OCI-LY1 (cell line): ENCODE measurements around the gene SLC2A9.

Experiments
- H2AFZ ChIP-seq: fragments of 200-600 bp; sonication (generic), shearing (Covaris generic); 2 replicates; pipeline ENCODE4 v1.6.0; 2014; ENCODE audit warnings: antibody characterized with exemption, mild to moderate bottlenecking, low read length
- H3F3A ChIP-seq: fragments of 200-600 bp; sonication (generic), shearing (Covaris generic); 2 replicates; pipeline ENCODE4 v1.6.0; 2014; ENCODE audit warnings: mild to moderate bottlenecking, antibody characterized with exemption, low read length, moderate library complexity; ENCODE audit not compliant: insufficient read depth
- H3K27ac ChIP-seq: fragments of 200-600 bp; sonication (generic); 2 replicates; pipeline ENCODE4 v1.5.1; 2014; ENCODE audit warnings: low read length, mixed run types, mild to moderate bottlenecking, low read depth; ENCODE audit not compliant: poor library complexity, severe bottlenecking
- H3K27me3 ChIP-seq: fragments of 200-600 bp; sonication (generic); 2 replicates; pipeline ENCODE4 v1.6.0; 2014; ENCODE audit warnings: antibody characterized with exemption, mild to moderate bottlenecking, low read length, moderate library complexity; ENCODE audit not compliant: insufficient read depth
- H3K36me3 ChIP-seq: fragments of 200-600 bp; sonication (generic); 2 replicates; pipeline ENCODE4 v1.6.1; 2014; ENCODE audit warnings: mild to moderate bottlenecking, antibody characterized with exemption, low read length, moderate library complexity, mixed read lengths; ENCODE audit not compliant: insufficient read depth
- H3K4me1 ChIP-seq: fragments of 200-600 bp; sonication (generic); 2 replicates; pipeline ENCODE4 v1.5.1; 2014; ENCODE audit warnings: mild to moderate bottlenecking, low read length, moderate library complexity; ENCODE audit not compliant: insufficient read depth, severe bottlenecking
- H3K4me2 ChIP-seq: fragments of 200-600 bp; sonication (generic), shearing (Covaris generic); 2 replicates; pipeline ENCODE4 v1.6.1; 2014; ENCODE audit warnings: low read length
- H3K4me3 ChIP-seq: fragments of 200-600 bp; sonication (generic); 2 replicates; pipeline ENCODE4 v1.5.1; 2014; ENCODE audit warnings: low read length, low read depth, mild to moderate bottlenecking, mixed read lengths; ENCODE audit not compliant: poor library complexity, severe bottlenecking
- H3K79me2 ChIP-seq: fragments of 200-600 bp; shearing (Covaris generic); 2 replicates; pipeline ENCODE4 v1.6.1; 2016; ENCODE audit warnings: mixed run types, low read length, mixed read lengths; ENCODE audit not compliant: insufficient read depth
- H3K9ac ChIP-seq: fragments of 200-600 bp; sonication (generic), shearing (Covaris generic); 2 replicates; pipeline ENCODE4 v1.6.1; 2014; ENCODE audit warnings: mild to moderate bottlenecking, low read length, mixed read lengths
- H3K9me2 ChIP-seq: fragments of 200-600 bp; sonication (generic), shearing (Covaris generic); 2 replicates; pipeline ENCODE4 v1.6.1; 2014; ENCODE audit warnings: low read depth, mild to moderate bottlenecking, low read length, mixed read lengths
- H3K9me3 ChIP-seq: fragments of 200-600 bp; shearing (Covaris generic); 2 replicates; pipeline ENCODE4 v1.6.1; 2014; ENCODE audit warnings: low read length, mixed read lengths
- H4K20me1 ChIP-seq: fragments of 200-600 bp; sonication (generic), shearing (Covaris generic); 2 replicates; pipeline ENCODE4 v1.6.0; 2016; ENCODE audit warnings: mild to moderate bottlenecking, low read length; ENCODE audit not compliant: insufficient read depth
- EZH2 ChIP-seq: fragments of 200-600 bp; sonication (generic), shearing (Covaris generic); IDR thresholded peaks from 2 replicates; pipeline ENCODE4 v1.8.0; 2017; ENCODE audit warnings: borderline replicate concordance, mixed run types, mild to moderate bottlenecking, antibody characterized with exemption, low read length, moderate library complexity, mixed read lengths
- TF ChIP-seq, protein P1 (sequence below): fragments of 200-600 bp; sonication (generic), shearing (Covaris generic); IDR thresholded peaks from 2 replicates; pipeline ENCODE4 v1.5.1; 2017; ENCODE audit warnings: mild to moderate bottlenecking, antibody characterized with exemption, low read length, moderate library complexity, mixed read lengths

The SLC2A9 gene

DNA sequence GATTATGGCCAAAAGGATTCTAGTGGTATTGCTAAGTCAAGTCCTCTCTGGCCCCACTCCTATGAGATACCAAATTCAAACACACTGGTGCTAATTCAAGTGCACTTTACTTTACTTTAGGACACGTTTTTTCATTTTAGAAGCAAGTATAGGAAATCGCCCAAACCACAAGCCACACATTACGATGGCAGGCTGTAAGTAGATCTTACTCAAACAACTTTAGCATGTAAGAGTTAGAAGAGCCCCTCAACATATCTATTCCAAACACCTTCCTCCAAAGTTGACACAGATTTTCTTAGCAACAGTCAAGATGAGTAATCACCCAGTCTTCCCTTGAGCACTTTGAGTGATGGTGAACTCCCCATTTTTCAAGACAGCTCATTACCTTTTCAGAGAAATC, 196.2 kb downstream of the SLC2A9 start:
- TF ChIP-seq, protein P1, sequence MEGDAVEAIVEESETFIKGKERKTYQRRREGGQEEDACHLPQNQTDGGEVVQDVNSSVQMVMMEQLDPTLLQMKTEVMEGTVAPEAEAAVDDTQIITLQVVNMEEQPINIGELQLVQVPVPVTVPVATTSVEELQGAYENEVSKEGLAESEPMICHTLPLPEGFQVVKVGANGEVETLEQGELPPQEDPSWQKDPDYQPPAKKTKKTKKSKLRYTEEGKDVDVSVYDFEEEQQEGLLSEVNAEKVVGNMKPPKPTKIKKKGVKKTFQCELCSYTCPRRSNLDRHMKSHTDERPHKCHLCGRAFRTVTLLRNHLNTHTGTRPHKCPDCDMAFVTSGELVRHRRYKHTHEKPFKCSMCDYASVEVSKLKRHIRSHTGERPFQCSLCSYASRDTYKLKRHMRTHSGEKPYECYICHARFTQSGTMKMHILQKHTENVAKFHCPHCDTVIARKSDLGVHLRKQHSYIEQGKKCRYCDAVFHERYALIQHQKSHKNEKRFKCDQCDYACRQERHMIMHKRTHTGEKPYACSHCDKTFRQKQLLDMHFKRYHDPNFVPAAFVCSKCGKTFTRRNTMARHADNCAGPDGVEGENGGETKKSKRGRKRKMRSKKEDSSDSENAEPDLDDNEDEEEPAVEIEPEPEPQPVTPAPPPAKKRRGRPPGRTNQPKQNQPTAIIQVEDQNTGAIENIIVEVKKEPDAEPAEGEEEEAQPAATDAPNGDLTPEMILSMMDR: no peak
- TF ChIP-seq EZH2: no peak
- Histone ChIP-seq H3K9me3 (no peaks in the 10 kb centered on the region), H3K36me3 (no peaks in the 10 kb centered on the region), H3K4me2 (no peak overlapping the region), H3F3A (no peaks in the 10 kb centered on the region), H3K4me1 (no peaks in the 10 kb centered on the region), H2AFZ (no peak overlapping the region), H3K9me2 (no peaks in the 10 kb centered on the region), H3K27me3 (no peaks in the 10 kb centered on the region), H3K27ac (no peak overlapping the region), H4K20me1 (no peaks in the 10 kb centered on the region), H3K9ac (no peak overlapping the region), H3K79me2 (no peaks in the 10 kb centered on the region), H3K4me3 (no peak overlapping the region)

DNA sequence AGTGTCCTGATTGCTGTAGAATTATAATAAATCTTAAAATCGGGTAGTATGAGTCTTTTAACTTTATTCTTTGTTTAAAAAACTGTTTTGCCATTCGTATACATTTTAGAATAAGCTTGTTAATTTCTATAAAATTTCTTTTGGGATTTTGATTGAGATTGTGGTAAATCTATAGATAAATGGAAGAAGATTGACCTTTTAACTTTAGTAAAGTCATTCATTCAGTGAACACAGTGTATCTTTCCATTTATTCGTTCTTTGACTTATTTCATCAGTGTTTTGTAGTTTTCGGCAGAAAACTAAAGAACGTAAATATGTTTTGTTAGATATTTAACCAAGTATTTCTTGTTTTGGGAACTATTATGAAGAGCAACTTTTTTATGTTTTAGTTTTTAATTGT, 201.0 kb downstream of the SLC2A9 start:
- H3K36me3 ChIP-seq: no peaks in the 10 kb centered on the region
- no peak overlapping the region for H3K9ac ChIP-seq
- H3K4me2 ChIP-seq: no peak overlapping the region
- TF ChIP-seq, protein P1: no peak
- no peak for TF ChIP-seq EZH2
- H4K20me1 ChIP-seq: no peaks in the 10 kb centered on the region
- no peak overlapping the region for H2AFZ ChIP-seq
- no peaks in the 10 kb centered on the region for H3K27me3 ChIP-seq
- no peak overlapping the region for H3K4me3 ChIP-seq
- no peaks in the 10 kb centered on the region for H3K9me2 ChIP-seq
- no peaks in the 10 kb centered on the region for H3K4me1 ChIP-seq
- no peak overlapping the region for H3K27ac ChIP-seq
- H3F3A ChIP-seq: no peaks in the 10 kb centered on the region
- no peaks in the 10 kb centered on the region for H3K9me3 ChIP-seq
- no peaks in the 10 kb centered on the region for H3K79me2 ChIP-seq

DNA sequence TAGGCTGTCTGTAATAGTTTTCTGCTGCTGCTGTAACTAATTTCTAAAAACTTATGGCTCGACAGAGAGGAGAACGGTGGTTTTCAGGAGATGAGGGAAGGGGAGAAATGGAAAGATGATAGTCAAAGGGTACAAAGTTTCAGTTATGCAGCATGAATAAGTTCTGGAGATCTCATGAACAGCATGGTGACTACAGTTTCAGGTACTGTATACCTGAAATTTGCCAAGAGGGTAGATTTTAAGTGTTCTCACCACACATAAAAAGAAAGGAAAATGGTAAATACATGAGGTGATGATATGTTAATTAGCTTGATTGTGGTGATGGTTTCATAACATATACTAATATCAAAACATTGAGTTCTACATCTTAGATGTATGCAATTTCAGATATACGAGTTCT, 205.0 kb downstream of the SLC2A9 start:
- H4K20me1 ChIP-seq: no peaks in the 10 kb centered on the region
- H3F3A ChIP-seq: no peaks in the 10 kb centered on the region
- no peak overlapping the region for H2AFZ ChIP-seq
- no peak overlapping the region for H3K4me3 ChIP-seq
- no peaks in the 10 kb centered on the region for H3K79me2 ChIP-seq
- H3K4me1 ChIP-seq: no peaks in the 10 kb centered on the region
- no peaks in the 10 kb centered on the region for H3K27me3 ChIP-seq
- H3K4me2 ChIP-seq: no peak overlapping the region
- no peak overlapping the region for H3K27ac ChIP-seq
- no peaks in the 10 kb centered on the region for H3K36me3 ChIP-seq
- TF ChIP-seq, protein P1: no peak
- TF ChIP-seq EZH2: no peak
- no peak overlapping the region for H3K9ac ChIP-seq
- H3K9me3 ChIP-seq: no peaks in the 10 kb centered on the region
- H3K9me2 ChIP-seq: no peaks in the 10 kb centered on the region
